ENCODE data around the gene TMEM190.

Gene TMEM190

DNA sequence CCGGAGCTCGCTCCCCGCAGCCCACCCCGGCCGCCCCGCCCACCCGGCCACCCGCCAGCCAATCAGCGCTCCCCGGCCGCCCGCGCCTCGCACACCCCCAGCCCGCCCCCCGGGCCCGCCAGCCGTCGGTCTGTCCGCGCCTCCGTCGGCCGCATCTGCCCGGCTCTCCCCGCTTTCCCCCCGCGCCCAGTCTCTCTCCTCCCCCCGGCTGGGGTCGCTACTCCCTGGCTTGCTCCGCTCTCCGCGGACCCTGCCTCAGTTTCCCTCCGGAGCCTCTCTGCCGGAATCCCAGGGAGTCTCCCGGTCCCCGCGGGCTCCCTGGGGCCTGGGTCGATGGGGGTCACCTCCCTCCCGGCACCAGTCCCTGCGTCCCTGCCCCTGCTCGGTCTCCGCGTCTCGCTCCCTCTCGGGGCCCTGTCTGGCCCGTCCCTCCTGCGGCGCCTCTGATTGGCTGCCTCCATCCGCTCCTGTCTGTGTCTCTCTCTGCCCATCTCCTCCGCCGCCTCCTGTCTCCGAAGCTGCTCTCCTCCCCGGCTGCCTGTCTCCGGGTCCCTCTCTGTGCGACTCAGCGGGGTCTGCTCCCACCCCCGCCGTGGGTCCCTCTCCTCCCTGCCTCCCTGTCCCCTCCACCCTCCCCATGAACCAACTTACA is 6.8 kb upstream of the TMEM190 start:
- FAIRE-seq = no peak
- no peak for DNase-seq (ENCODE audit: insufficient read length, low spot score)

DNA sequence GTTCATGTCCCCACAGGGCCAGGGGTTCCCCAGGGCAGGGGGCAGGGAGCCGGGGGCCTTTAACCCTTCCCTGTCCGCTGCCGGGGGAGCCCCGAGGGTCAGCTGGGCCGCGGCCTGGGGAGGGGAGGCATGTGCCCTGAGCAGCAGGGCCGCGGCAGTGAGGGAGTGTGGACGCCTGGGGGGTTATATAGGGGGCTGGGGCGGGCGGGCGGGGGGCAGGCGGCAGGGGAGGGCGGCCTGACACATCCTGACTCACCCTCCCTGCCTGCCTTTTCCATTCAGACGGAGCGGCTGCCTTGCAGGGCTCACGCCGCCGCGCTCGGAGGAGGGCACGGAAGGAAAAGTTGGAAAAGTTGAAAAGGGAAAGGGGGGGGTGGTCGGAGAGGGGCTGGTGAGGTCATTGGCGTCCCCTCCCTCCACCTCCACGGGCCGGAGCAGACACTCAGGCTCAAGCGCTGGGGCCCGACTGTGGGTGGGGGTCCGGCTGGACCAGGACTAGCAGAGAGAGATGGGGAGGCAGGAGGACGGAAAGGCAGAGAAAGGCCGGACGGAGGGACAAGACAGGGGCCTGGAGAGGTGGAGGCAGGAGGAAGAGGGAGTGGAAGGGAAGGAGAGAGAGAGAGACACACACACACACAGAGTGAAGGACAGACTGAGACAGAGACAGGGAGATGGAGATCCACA is 6.2 kb upstream of the TMEM190 start, which contains the start of gene IL11:
TSS of gene IL11 (minus strand) at position 159 of the 684 bp plus-strand sequence. CDS start at position 6, 153 bp downstream.
- DNase-seq (ENCODE audit: insufficient read length, low spot score) = no peak
- FAIRE-seq = no peak

DNA sequence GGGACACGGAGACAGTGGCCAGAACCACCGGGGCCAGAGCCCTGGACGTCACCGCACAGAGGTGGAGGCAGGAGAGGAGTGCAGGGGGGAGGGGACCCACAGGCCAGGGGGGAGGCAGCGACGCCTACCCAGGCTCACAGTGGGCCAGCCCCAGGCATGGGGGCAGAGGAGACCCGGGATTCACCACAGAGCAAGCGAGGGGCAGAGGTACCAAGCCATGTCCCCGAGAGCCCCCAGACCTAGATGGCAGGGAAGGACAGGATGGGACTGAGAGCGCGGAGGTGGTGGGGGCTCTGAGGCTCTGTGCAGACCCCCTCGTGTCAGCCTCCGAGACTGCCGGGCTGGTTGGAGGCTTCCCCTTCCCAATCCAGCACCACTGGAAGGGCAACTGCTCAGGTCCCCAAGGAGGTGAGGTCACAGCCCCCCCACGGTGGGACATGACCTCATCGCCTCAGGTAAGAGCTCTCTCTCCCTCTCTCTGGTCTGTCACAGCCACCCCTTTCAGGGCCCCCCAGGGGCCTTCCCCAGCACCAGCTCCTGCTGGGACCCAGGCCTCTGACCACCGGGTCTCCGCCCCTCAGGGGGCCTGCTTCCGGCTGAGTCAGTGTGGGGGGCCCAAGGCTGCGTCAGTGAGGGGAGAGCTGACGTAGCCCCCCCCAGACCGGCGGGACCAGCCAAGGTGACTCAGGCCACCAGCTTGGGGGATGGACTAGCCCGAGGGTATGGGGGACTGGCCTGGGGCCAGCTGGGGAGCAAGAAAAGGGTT is 4.1 kb upstream of the TMEM190 start:
- no peak for DNase-seq (ENCODE audit: insufficient read length, low spot score)
- no peak for FAIRE-seq

DNA sequence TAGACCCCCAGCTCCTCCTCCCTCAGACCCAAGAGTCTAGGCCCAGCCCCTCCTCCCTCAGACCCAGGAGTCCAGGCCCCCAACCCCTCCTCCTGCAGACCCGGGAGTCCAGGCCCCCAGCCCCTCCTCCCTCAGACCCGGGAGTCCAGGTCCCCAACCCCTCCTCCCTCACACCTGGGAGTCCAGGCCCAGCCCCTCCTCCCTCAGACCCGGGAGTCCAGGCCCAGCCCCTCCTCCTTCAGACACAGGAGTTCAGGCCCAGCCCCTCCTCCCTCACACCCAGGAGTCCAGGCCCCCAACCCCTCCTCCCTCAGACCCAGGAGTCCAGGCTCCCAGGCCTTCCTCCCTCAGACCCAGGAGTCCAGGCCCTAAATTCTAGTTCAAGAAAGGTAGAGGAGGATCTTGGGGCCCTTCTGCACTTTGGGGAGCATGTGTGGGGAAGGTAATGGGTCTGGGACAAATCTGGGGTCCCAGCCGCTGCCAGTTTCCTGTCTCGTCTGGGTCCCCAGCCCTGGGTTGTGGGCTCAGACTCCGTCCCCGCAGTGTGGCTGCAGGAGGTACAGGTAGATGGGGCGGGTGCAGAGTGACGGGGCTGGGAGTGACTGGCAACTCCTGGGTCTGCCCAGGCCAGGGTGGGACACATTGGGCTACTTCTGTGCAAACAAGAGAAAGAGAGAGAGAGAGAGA is 3.2 kb upstream of the TMEM190 start:
- DNase-seq (ENCODE audit: insufficient read length, low spot score) = no peak
- FAIRE-seq = no peak

DNA sequence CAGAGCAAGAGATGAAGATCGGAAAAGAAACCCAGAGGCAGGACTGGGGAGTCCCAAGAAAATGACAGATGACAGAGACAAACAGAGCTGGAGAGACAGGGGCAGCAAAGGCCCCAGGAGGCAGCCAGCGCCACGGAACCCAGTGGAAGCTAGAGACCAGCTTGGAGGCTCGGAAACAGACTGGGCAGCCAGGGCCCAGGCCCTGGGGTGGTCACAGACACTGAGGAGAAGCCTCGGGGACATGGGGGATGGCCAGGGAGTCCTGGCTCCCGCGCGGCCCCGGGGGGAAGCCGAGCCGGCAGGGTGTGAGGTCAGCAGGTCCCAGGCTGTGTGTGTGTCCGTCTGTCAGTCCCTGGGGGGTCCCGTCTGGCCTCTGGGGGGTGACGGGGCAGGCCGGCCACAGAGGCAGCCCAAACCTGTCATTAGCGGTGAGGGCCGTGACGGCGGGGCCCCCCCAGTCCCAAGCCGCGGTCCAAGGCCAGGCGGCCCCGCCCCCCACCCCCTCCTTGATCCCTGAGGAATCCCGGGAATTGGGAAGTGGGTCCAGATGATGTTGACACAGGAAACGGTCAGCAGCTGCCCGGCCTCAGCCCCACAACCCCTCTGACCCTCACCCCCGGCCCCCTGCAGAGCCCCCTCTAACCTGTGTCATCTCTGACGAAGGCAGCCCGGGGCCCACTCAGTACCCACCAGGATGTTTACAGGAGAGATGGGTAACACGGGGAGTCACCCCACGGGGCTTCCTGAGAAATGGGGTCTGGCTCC is 2.5 kb upstream of the TMEM190 start:
- DNase-seq (ENCODE audit: insufficient read length, low spot score) (no peak), FAIRE-seq (no peak)

DNA sequence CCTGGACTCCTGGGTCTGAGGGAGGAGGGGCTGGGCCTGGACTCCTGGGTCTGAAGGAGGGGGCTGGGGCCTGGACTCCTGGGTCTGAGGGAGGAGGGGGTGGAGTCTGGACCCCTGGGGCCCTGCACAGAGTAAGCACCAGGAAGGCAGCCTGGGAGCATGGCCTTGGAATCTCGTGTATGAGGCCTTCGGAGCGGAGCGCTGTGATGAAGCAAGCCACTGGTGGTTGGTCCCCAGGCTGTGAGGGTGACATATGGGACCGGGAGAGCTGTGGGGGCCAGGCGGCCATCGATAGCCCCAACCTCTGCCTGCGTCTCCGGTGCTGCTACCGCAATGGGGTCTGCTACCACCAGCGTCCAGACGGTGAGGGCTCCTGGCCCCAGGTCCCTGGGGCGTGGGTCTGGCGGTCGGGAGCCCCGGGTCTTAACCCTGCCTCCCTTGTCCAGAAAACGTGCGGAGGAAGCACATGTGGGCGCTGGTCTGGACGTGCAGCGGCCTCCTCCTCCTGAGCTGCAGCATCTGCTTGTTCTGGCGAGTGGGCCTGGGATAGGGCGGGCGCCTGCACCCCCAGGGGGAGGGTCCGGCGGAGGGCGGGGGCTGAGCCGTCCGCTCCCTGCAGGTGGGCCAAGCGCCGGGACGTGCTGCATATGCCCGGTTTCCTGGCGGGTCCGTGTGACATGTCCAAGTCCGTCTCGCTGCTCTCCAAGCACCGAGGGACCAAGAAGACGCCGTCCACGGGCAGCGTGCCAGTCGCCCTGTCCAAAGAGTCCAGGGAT is 918 bp downstream of the TMEM190 start:
- DNase-seq (ENCODE audit: insufficient read length, low spot score) = no peak
- no peak for FAIRE-seq

DNA sequence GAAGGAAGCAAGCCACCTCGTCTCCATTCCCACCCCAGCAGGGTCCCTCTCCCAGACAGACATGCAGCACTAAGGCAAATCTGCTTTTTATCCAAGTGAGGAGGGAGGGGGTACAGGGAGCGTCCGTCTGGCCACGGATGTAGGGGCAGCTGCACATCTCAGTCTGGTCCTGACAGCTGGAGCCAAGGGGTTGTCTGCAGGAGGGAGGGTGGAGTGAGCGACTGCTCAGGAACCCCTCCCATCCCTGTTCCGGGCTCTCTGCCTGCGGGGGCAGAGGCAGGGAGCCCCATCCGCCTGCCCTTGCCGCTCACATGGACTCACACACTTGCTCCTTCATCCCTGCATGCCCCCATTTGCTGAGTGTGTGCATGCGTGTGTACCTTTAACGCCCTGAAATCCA is 2.5 kb downstream of the TMEM190 start:
- DNase-seq (ENCODE audit: insufficient read length, low spot score) = no peak
- FAIRE-seq = no peak

DNA sequence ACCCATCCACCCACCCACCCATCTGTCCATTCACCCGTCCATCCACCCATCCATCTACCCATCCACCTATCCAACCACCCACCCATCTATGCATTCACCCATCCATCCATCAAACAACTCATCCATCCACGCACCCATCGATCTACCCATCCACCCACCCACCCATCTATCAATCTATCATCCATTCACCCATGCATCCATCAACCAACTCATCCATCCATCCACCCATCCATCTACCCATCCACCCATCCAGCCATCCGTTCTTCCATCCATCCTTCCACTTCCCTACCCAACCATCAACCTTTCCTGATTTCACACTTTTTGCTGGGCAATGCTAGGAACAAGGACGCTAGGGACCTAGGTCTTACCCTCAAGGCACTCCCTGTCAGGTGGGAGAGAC is 5.4 kb downstream of the TMEM190 start:
- no peak for DNase-seq (ENCODE audit: insufficient read length, low spot score)
- FAIRE-seq = no peak

DNA sequence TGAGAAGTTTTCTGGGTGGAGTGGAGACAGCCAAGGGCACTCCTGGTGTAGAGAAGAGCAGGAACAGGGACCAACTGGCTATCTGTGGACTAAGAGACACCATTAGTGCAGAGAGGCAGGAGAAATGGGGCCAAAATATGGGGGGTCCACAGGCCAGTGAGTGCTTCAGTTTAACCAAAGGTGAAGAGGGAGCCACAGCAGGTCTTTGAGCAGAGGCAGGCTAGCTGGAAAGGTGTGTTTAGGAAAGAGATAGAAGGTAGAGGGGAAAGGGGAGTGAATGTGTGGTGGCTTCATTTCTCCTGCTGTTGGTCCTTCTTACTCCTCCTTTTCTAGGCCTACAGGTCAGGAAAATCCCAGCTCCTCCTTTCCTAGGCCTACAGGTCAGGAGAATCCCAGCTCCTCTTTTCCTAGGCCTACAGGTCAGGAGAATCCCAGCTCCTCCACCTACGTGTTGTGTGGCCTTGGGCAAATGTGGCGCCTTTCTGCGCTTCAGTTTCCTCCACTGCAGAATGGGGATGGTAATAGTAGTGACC is 6.0 kb downstream of the TMEM190 start:
- no peak for DNase-seq (ENCODE audit: insufficient read length, low spot score)
- no peak for FAIRE-seq

DNA sequence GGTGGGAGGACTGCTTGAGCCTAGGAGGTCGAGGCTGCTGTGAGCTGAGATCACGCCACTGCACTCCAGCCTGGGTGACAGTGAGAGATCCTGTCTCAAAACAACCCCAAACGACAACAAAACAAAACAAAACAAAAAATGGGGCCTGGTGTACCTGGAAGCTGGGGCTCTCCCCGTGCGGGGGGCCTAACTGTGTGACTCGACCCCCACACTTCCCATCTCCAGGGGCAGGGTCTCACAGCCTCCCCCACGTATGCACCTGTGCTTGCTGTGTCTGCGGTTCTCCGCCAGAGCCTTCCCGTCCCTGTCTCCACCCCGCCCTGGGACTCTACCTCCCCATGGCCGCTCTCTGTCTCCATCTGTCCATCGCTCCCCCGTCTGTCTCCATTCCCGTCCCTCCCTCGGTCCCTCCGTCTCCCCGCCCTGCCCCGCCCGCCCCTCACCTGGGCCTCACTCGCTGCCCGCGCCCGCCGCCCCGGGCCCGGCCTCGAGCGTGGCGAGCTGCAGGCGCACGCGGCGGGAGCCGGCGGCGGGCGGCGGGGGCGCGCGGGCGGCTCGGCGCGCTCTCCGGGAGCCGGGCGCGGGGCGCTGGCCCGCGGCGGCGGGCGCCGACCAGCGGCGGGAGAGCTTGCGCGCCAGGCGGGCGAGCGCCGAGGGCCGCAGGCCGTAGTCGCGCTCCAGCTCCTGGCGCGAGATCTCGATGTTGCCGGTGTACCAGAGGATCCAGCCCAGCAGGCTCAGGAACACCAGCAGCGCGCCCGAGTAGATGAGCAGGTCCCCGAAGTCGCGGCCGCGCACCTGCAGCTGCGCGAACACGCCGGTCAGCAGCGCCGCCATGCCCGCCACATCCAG is 6.9 kb downstream of the TMEM190 start:
- FAIRE-seq (no peak), DNase-seq (ENCODE audit: insufficient read length, low spot score) (peak; percentile 87)

DNA sequence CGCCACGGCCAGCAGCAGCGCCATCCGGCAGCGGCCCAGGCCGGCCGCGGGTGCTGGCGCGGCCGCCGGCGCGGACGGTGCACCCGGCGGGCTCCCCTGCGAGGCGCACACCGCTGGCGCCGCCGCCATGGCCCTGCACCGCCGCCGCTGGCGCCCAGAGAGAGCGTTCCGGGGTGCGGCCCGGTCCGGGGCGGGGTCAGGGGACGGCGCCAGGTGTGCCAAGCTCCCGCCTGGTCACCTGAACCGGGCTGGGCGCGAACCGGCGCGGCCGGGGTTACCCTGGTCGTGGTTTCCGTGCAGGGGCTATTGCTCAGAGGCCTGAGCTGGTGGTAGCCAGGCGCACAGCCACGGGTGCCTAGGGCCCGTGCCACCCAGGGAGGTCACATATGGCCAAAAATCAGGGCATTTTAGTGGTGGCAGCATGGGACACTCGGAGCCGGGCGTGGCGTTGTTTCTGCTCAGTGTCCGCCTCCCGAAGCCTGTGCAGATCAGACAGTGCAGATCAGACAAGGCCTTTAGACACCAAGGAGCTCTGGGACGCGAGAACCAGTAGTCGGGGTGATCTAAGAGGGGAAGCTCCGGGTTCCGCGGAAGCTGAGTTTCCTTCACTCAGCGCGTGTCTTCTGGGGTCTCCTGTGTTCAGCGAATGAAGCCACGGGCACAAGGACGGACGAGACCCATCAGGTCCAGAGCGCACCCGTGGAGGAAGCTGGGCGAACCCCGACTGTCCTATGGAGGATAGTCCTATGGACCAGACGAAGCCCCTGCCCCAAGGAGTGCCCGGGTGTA is 7.7 kb downstream of the TMEM190 start, which contains the start of gene TMEM238:
TSS of gene TMEM238 (minus strand) at position 162 of the 789 bp plus-strand sequence. CDS start at position 129, 33 bp downstream.
- no peak for FAIRE-seq
- no peak for DNase-seq (ENCODE audit: insufficient read length, low spot score)

DNA sequence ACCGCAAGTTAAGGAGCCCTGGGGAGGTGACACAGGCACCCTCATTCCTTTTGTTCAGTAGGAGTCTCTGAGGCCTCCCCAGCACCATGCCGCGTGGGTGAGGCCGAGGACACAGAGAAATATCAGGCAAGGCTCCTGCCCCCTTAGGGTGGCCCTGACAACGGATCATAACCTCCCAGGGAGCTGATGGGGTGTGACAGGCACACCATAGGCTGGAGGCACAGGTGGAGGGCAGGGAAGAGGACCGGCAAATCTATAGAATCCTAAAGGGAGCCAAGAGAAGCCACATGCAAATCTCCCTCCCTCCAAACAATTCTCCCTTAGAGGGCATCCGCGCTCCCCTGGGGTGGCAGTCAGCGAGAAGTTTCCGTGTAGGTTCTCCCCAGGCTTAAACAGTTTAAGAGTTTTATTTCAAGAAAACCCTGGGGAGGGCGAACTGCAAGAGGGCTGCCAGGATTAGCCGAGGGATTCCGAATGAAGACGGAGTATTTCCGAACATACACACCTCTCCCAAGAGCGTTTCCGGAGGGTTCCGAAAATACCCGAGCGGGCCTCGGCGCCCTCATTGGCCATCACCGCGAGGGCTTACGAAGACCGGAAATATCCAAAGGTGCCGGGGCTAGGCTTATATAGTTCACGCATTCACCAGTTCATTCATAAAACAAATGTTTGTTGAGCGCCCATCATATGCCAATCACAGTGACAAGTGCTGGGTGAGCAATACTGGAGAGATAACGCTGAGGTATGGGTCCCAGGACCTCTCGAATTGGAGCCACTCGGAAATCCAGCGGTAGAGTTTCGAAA is 8.5 kb downstream of the TMEM190 start:
- FAIRE-seq (no peak), DNase-seq (ENCODE audit: insufficient read length, low spot score) (peak; percentile 93)

DNA sequence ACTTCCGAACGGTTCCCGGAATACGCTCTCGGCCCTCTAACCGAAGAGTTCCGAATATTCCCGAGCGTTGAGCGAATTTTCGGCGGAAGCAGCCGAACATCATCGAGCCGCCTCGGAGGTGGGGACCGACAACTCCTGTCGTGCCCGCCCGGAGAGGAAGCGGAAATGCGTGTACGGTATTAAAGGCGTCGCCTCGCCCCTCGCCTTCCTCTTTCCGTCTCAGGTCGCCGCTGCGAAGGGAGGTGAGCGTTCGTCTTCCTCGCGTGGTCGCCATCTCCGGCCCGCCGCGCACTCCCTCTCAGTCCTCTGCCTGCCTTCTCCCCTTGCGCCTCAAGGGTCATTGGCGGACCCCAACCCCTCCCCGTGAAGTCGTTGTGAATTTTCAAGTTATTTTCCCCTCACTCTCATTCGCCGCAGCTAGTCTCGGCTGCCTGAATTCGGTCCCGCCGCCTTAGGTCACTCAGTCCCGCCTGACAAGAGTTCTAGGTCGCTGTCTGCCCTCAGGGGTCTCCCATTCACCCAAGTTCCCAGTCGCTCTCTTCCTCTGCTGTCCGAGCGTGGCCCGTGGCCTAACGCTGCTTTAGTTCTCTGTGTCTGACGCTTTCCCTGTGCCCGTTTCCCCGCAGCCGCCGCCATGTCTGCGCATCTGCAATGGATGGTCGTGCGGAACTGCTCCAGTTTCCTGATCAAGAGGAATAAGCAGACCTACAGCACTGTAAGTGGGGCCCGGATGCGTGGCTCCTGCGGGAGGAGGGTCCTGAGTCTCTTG is 9.3 kb downstream of the TMEM190 start, which contains the start of gene RPL28:
TSS of gene RPL28 (plus strand) at position 209 of the 769 bp plus-strand sequence. CDS start at position 635, 426 bp downstream.
- DNase-seq (ENCODE audit: insufficient read length, low spot score) (peak; percentile 94), FAIRE-seq (peak; percentile 96)

DNA sequence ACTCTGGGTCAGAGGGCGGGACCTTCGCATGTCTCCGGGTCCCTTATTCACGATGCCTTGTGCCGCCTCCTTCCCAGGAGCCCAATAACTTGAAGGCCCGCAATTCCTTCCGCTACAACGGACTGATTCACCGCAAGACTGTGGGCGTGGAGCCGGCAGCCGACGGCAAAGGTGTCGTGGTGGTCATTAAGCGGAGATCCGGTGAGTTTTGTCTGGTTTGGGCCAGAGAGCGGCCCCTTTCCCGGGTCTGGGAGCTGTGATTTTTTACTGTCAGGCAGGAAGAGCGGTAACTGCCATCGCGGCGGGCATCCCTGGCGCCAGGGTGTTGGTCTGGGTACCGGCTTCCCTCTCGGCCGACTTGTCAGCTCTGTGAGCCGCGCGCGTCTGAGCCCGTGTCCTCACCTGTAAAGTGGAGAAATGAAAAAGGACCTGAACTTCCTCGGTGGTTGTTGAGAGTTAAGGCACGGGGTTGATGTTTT is 9.9 kb downstream of the TMEM190 start:
- no peak for FAIRE-seq
- DNase-seq (ENCODE audit: insufficient read length, low spot score) = no peak

DNA sequence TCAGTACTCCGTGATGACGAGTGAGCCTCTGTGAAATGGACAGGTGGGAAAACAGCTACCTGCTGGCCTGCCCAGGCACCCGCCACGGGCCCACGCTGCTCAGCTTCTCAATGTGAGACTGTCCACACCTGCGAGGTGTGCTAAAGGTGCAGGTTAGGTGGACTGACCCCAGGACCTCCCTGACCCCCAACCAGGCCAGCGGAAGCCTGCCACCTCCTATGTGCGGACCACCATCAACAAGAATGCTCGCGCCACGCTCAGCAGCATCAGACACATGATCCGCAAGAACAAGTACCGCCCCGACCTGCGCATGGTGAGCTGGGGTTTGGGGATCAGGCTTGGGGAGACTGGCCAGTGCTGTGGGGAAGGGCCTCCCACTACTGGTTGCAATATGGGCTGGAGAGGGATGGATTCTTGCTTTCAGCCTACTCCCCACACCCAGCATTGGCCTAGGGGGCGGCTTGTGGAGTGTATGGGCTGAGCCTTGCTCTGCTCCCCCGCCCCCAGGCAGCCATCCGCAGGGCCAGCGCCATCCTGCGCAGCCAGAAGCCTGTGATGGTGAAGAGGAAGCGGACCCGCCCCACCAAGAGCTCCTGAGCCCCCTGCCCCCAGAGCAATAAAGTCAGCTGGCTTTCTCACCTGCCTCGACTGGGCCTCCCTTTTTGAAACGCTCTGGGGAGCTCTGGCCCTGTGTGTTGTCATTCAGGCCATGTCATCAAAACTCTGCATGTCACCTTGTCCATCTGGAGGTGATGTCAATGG is 11.3 kb downstream of the TMEM190 start:
- FAIRE-seq (no peak), DNase-seq (ENCODE audit: insufficient read length, low spot score) (no peak)

Measured in GM19239 (cell line).